Colonic mucosa (tissue), 4 donors: ENCODE data around the gene COL27A1. TPM values are rescaled to one million over a fixed set of nuclear protein-coding genes. Genes with fewer than 3 reads are reported as not detected.

Experiments used
- DNase-seq: peaks from one replicate; pipeline ENCODE4 v3.0.0-alpha.2; 2020
- H3K27ac ChIP-seq: fragments of 200-600 bp; one replicate; pipeline ENCODE4 v1.8.0; 2021
- H3K27me3 ChIP-seq: fragments of 200-600 bp; one replicate; pipeline ENCODE4 v1.8.0; 2021
- H3K36me3 ChIP-seq: fragments of 200-600 bp; one replicate; pipeline ENCODE4 v1.8.0; 2021
- H3K4me1 ChIP-seq: fragments of 200-600 bp; one replicate; pipeline ENCODE4 v1.8.0; 2021; ENCODE audit warnings: mild to moderate bottlenecking
- H3K4me3 ChIP-seq: fragments of 200-600 bp; one replicate; pipeline ENCODE4 v1.8.0; 2021
- H3K9ac ChIP-seq, 2 donors: one replicate each; pipeline ENCODE4 v1.7.0; 2013; ENCODE audit warnings: control low read depth in 2 of 2, low read depth in 2 of 2, low read length in 2 of 2
- H3K9me3 ChIP-seq: fragments of 200-600 bp; one replicate; pipeline ENCODE4 v1.8.0; 2021
- intact Hi-C: fragments of 100-400 bp; cut with DNase I; formaldehyde crosslinking; loops from one replicate; pipeline ENCODE4 v1.14.1; 2022
- total RNA-seq, 2 donors: library from RNA; stranded (reverse); fragmentation: NEBNext Ultra II Directional in 1 of 2; extraction: Animal tissue kit (Norgen Biotek cat#: 25700) in 1 of 2; gene quantifications; one replicate each; pipeline ENCODE4 v1.2.1, GENCODE V29; 2021
- TF ChIP-seq, protein P1 (sequence below): fragments of 200-600 bp; IDR thresholded peaks from one replicate; pipeline ENCODE4 v1.8.0; 2022; ENCODE audit warnings: antibody characterized with exemption, mild to moderate bottlenecking
- donor health status: healthy.
- donor health status: DM: no; HTN: no; CAD: no.
- donor health status: DM: no; HTN: no; CAD: no.

Gene COL27A1
- total RNA-seq, 2 donors from 2014 or later: 2.9 to 4.2 TPM

- no peaks in the 10 kb centered on the region for H3K27me3 ChIP-seq
- H3K27ac ChIP-seq: no peak overlapping the region
- intact Hi-C loops: no loop called here
- DNase-seq: no peak
- TF ChIP-seq, protein P1, sequence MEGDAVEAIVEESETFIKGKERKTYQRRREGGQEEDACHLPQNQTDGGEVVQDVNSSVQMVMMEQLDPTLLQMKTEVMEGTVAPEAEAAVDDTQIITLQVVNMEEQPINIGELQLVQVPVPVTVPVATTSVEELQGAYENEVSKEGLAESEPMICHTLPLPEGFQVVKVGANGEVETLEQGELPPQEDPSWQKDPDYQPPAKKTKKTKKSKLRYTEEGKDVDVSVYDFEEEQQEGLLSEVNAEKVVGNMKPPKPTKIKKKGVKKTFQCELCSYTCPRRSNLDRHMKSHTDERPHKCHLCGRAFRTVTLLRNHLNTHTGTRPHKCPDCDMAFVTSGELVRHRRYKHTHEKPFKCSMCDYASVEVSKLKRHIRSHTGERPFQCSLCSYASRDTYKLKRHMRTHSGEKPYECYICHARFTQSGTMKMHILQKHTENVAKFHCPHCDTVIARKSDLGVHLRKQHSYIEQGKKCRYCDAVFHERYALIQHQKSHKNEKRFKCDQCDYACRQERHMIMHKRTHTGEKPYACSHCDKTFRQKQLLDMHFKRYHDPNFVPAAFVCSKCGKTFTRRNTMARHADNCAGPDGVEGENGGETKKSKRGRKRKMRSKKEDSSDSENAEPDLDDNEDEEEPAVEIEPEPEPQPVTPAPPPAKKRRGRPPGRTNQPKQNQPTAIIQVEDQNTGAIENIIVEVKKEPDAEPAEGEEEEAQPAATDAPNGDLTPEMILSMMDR: no peak
- no peak overlapping the region for H3K4me3 ChIP-seq
- no peaks in the 10 kb centered on the region for H3K9me3 ChIP-seq
- no peak overlapping the region for H3K9ac ChIP-seq
- H3K4me1 ChIP-seq: no peaks in the 10 kb centered on the region
- no peaks in the 10 kb centered on the region for H3K36me3 ChIP-seq
Observed at GRCh38 chr9:114130624-114131277, 24.6 kb upstream of the COL27A1 start.

DNA sequence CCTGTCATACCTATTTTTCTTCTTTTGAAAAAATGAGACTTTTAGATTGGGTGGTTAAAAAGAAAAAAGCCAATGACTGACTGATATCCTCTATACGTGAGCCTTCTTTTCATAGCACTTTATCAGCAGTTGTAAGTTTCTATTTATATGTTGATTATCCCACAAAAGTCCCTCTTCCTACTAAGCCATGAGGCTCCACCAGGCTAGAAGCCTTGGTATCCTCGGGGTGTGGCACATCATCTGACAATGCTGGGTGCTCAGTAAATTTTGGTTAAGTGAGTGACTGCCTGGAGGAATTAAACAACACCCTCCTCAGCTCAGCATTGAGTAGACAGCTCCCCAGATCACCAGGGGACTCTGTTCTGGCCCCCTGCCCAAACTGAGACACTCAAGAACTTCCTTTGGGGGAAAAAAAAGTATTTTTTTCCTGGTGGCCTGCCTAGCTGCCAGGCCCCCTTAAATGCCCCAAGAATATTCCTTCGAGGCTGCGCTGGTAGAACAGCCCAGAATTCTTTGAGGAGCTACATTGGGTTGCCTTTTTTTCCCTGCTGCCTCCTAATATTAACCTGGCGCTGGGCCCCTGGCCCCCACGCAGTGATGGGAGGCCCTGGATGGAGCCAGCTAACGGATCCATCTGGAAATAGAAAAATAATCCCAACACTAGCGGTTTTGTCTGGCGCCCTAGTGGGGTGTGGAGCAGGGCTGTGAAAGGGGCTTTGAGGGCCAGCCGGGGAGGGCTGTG lies 23.4 kb upstream of the COL27A1 start:
- no peaks in the 10 kb centered on the region for H3K36me3 ChIP-seq
- TF ChIP-seq, protein P1: no peak

GRCh38 chr9:114132550-114132918 lies 22.8 kb upstream of the COL27A1 start:
- Histone ChIP-seq H3K27ac (no peak overlapping the region), H3K4me1 (no peaks in the 10 kb centered on the region), H3K4me3 (no peak overlapping the region), H3K9ac (no peak overlapping the region), H3K9me3 (no peaks in the 10 kb centered on the region), H3K27me3 (no peaks in the 10 kb centered on the region), H3K36me3 (no peaks in the 10 kb centered on the region)
- TF ChIP-seq, protein P1: no peak
- intact Hi-C loops: no loop called here
- no peak for DNase-seq

More for the DNA sequence above, 23.4 kb upstream of the COL27A1 start:
- no peak for DNase-seq
- H3K4me3 ChIP-seq: no peak overlapping the region
- no peak overlapping the region for H3K27ac ChIP-seq
- H3K9ac ChIP-seq: no peak overlapping the region
- intact Hi-C loops: no loop called here
- H3K27me3 ChIP-seq: no peaks in the 10 kb centered on the region
- H3K4me1 ChIP-seq: no peaks in the 10 kb centered on the region
- no peaks in the 10 kb centered on the region for H3K9me3 ChIP-seq

DNA sequence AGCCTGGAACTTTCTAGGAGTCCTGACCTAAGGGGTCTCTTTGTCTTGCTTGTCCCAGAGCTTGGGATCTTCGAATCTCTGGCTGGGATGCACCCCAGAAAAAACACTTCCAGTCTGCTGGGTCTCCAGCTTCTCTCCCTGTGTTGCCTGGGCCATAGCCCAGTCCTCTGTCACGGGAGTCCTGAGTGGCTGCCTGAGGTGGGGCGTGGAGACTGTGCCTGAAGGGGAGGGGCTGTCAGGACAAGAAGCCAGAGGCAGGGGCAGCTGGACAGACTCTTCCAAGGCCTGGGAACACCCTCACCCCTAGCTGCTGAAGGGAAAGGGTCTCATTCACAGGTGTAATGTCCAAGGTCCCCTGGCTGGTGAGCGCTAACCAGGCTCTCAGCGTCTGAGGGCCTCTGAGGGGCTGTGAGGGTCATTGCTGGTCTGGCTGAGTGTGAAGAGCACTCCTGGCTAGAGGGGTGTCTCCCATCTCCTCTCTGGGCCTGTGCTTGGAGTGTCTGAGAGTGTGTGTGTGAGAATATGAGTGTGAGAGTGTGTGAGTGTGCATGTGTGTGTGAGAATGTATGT lies 20.4 kb upstream of the COL27A1 start:
- DNase-seq: no peak
- Histone ChIP-seq H3K4me1 (no peaks in the 10 kb centered on the region), H3K4me3 (no peak overlapping the region), H3K9me3 (no peaks in the 10 kb centered on the region), H3K27me3 (no peaks in the 10 kb centered on the region), H3K9ac (no peak overlapping the region), H3K36me3 (no peaks in the 10 kb centered on the region), H3K27ac (no peak overlapping the region)
- intact Hi-C loops: no loop called here
- TF ChIP-seq, protein P1: no peak

GRCh38 chr9:114137831-114138230 lies 17.5 kb upstream of the COL27A1 start:
- TF ChIP-seq, protein P1: no peak
- no peaks in the 10 kb centered on the region for H3K27me3 ChIP-seq
- H3K9ac ChIP-seq: no peak overlapping the region
- intact Hi-C loops: no loop called here
- no peak overlapping the region for H3K27ac ChIP-seq
- no peaks in the 10 kb centered on the region for H3K9me3 ChIP-seq
- no peaks in the 10 kb centered on the region for H3K36me3 ChIP-seq
- DNase-seq: no peak
- no peak overlapping the region for H3K4me3 ChIP-seq
- no peaks in the 10 kb centered on the region for H3K4me1 ChIP-seq
